Stimulated activated CD4-positive, alpha-beta T cell treated with anti-CD3 and anti-CD28 coated beads, Interleukin-2, amount 100 ng/mL, for 24 hours (primary cell): ENCODE measurements around the gene SENP5.
A peak's percentile ranks its signal among the peaks of the same experiment; 100 is the strongest.
"Not testable (repeated sequence)": the region's sequence is repeated elsewhere in the genome, so short reads cannot be mapped to it uniquely, and the experiment has no call there.

ENCODE experiments used
- DNase-seq, 2 donors: peaks; one replicate each; pipeline ENCODE4 v3.0.0-alpha.2; 2020

Gene SENP5

GRCh38 chr3:196867507-196868296, at the start of gene SENP5:
TSS of gene SENP5 (plus strand) at chr3:196867920. CDS start at chr3:196885182, 17,262 bp downstream.
- peak; percentile 89 to 92 for DNase-seq

- DNase-seq: no peak
These were observed 45.8 kb upstream of the SENP5 start for GRCh38 chr3:196821806-196822355.

- DNase-seq: not testable (repeated sequence)
These were observed 38.1 kb upstream of the SENP5 start for GRCh38 chr3:196829651-196830050.

- no peak for DNase-seq
These were observed 32.6 kb upstream of the SENP5 start for GRCh38 chr3:196835086-196835485.

- DNase-seq: not testable (repeated sequence)
These were observed 31.1 kb upstream of the SENP5 start for GRCh38 chr3:196836626-196837025.

- DNase-seq: peak; percentile 78
These were observed 29.8 kb upstream of the SENP5 start for GRCh38 chr3:196837819-196838420.

- not testable (repeated sequence) for DNase-seq
These were observed 28.4 kb upstream of the SENP5 start for GRCh38 chr3:196839351-196839750.

GRCh38 chr3:196842567-196843434, 24.9 kb upstream of the SENP5 start:
- no peak for DNase-seq

GRCh38 chr3:196843435-196844110, 24.1 kb upstream of the SENP5 start:
- no peak for DNase-seq

- DNase-seq: not testable (repeated sequence)
These were observed 23.2 kb upstream of the SENP5 start for GRCh38 chr3:196844235-196845219.

GRCh38 chr3:196848375-196848774, 19.3 kb upstream of the SENP5 start:
- not testable (repeated sequence) for DNase-seq

GRCh38 chr3:196849180-196849741, 18.5 kb upstream of the SENP5 start:
- no peak for DNase-seq

- not testable (repeated sequence) for DNase-seq
These were observed 4.7 kb upstream of the SENP5 start for GRCh38 chr3:196863000-196863399.

GRCh38 chr3:196867155-196867506, 589 bp upstream of the SENP5 start:
- DNase-seq: no peak

- DNase-seq: peak; percentile 20 to 24
These were observed 559 bp downstream of the SENP5 start for GRCh38 chr3:196868297-196868661.

- DNase-seq: no peak
These were observed 4.6 kb downstream of the SENP5 start for GRCh38 chr3:196872316-196872715.

- DNase-seq: not testable (repeated sequence)
These were observed 6.9 kb downstream of the SENP5 start for GRCh38 chr3:196874511-196875094.

GRCh38 chr3:196875258-196875657, 7.5 kb downstream of the SENP5 start:
- DNase-seq: no peak

- DNase-seq: no peak
These were observed 15.6 kb downstream of the SENP5 start for GRCh38 chr3:196883361-196883760.

GRCh38 chr3:196886144-196886543, 18.4 kb downstream of the SENP5 start:
- no peak for DNase-seq
